Testis (tissue), 3 donors: ENCODE measurements around the gene XK. TPM values are rescaled to one million over a fixed set of nuclear protein-coding genes. Genes with fewer than 3 reads are reported as not detected.

ENCODE experiments used
- DNase-seq: peaks from one replicate; pipeline ENCODE4 v3.0.0-alpha.2; 2019
- H3K27ac ChIP-seq, 2 donors: fragments of 200-600 bp; sonication (generic); one replicate each; pipeline ENCODE4 v1.5.1; 2019
- H3K27me3 ChIP-seq: fragments of 200-600 bp; sonication (generic); one replicate; pipeline ENCODE4 v1.5.1; 2019
- H3K36me3 ChIP-seq: fragments of 200-600 bp; sonication (generic); one replicate; pipeline ENCODE4 v1.5.1; 2017; ENCODE audit warnings: low read depth; ENCODE audit errors: missing control alignments
- H3K4me1 ChIP-seq: fragments of 200-600 bp; sonication (generic); one replicate; pipeline ENCODE4 v1.5.1; 2019
- H3K4me3 ChIP-seq, 2 donors: fragments of 200-600 bp; sonication (generic); one replicate each; pipeline ENCODE4 v1.5.1; 2017 to 2019
- H3K9me3 ChIP-seq: fragments of 200-600 bp; sonication (generic); one replicate; pipeline ENCODE4 v1.5.1; 2017
- CTCF ChIP-seq, 3 experiments: fragments of 450-650 bp in 2 of 3; fragments of 200-600 bp in 1 of 3; sonication (generic) in 1 of 3; IDR thresholded peaks; one replicate each; pipeline ENCODE4 v1.5.1; 2016 to 2019; ENCODE audit warnings: antibody characterized with exemption in 3 of 3, mild to moderate bottlenecking in 2 of 3, moderate library complexity in 1 of 3
- POLR2A ChIP-seq: fragments of 450-650 bp; IDR thresholded peaks from one replicate; pipeline ENCODE4 v1.6.1; 2017; ENCODE audit warnings: antibody characterized with exemption, mild to moderate bottlenecking, moderate library complexity
- WGBS, 2 donors: methylation state at CpG; one replicate each; pipeline ENCODE4 v1.1.5; 2018; 5-methylcytosine and 5-hydroxymethylcytosine counted together
- intact Hi-C: fragments of 100-400 bp; cut with DNase I; formaldehyde crosslinking; loops from one replicate; pipeline ENCODE4 v1.15.1; 2023; ENCODE audit warnings: low total_unique reads
- polyA plus RNA-seq: library from polyadenylated mRNA; stranded (reverse); fragments of 350-450 nt; fragmentation: Illumina TruSeq; extraction: RNeasy Lipid Tissue Mini Kit (QIAGEN cat#74804); gene quantifications from one replicate; pipeline ENCODE4 v1.2.3, GENCODE V29; 2014; ENCODE audit warnings: low read depth, low replicate concordance; ENCODE audit not compliant: insufficient read depth
- total RNA-seq, 2 donors: library from RNA; depleted of rRNA; stranded (reverse); fragments of >200 nt; gene quantifications; one replicate each; pipeline ENCODE4 v1.2.3, GENCODE V29; 2016

Gene XK
- total and polyA plus RNA-seq, 3 donors from 2014 or later = 2.6 to 4.3 (median 3.3) TPM

- no peak for DNase-seq
- intact Hi-C loops = no loop called here
- Histone ChIP-seq H3K9me3 (no peaks in the 10 kb centered on the region), H3K27me3 (no peaks in the 10 kb centered on the region), H3K27ac (no peak overlapping the region), H3K4me3 (no peak overlapping the region), H3K4me1 (no peaks in the 10 kb centered on the region), H3K36me3 (no peaks in the 10 kb centered on the region)
- WGBS, 2 donors = 76 to 88% methylated on average over 2 of the region's 2 CpGs
- TF ChIP-seq CTCF (IDR thresholded peaks at IDR 0.05) (no peak), POLR2A (no peak)
These were observed 91.4 kb downstream of the XK start for GRCh38 chrX:37776987-37777325.

GRCh38 chrX:37779857-37780256 is 94.3 kb downstream of the XK start, which contains the start of gene CYBB:
CYBB (plus strand) TSS chrX:37780059; CDS start chrX:37780078, 19 bp downstream.
- H3K27ac ChIP-seq = no peak within 1 kb of the TSS
- no peak within 1 kb of the TSS for H3K4me3 ChIP-seq
- no peaks in the 10 kb centered on the region for H3K4me1 ChIP-seq
- intact Hi-C loops = no loop called here
- no peaks in the 10 kb centered on the region for H3K27me3 ChIP-seq
- H3K36me3 ChIP-seq = no peaks in the 10 kb centered on the region
- no peak for DNase-seq
- TF ChIP-seq POLR2A (no peak), CTCF (IDR thresholded peaks at IDR 0.05) (no peak)
- no peaks in the 10 kb centered on the region for H3K9me3 ChIP-seq
- WGBS, 2 donors = 80 to 81% methylated on average over 2 of the region's 2 CpGs

- H3K4me1 ChIP-seq = no peaks in the 10 kb centered on the region
- WGBS, 2 donors = 82 to 83% methylated on average over 4 of the region's 4 CpGs
- no peak overlapping the region for H3K27ac ChIP-seq
- no peaks in the 10 kb centered on the region for H3K36me3 ChIP-seq
- DNase-seq = no peak
- H3K27me3 ChIP-seq = no peaks in the 10 kb centered on the region
- no peak for TF ChIP-seq CTCF (IDR thresholded peaks at IDR 0.05)
- TF ChIP-seq POLR2A = no peak
- no peak overlapping the region for H3K4me3 ChIP-seq
- intact Hi-C loops = no loop called here
- H3K9me3 ChIP-seq = no peaks in the 10 kb centered on the region
These were observed 95.5 kb downstream of the XK start for GRCh38 chrX:37781081-37781480.

Other genes starting within 250 kb of the XK start
- 1 to 10 TPM; 1.0 to 1.1 TPM for gene LANCL3, start 114.1 kb upstream of the XK start, total RNA-seq
- gene LANCL3, start 114.1 kb upstream of the XK start, polyA plus RNA-seq = 0.67 TPM
- gene CYBB, start 94.3 kb downstream of the XK start, total RNA-seq = 1 to 10 TPM; 1.3 to 4.2 TPM
- gene CYBB, start 94.3 kb downstream of the XK start, polyA plus RNA-seq = 15.7 TPM
- gene DYNLT3, start 161.8 kb downstream of the XK start, total RNA-seq = 10 to 100 TPM; 11.1 to 11.7 TPM
- gene DYNLT3, start 161.8 kb downstream of the XK start, polyA plus RNA-seq = 20.1 TPM